Lower leg skin (tissue), 4 donors: Measurements from ENCODE around the gene GSTT2. TPM values are rescaled to one million over a fixed set of nuclear protein-coding genes. Genes with fewer than 3 reads are reported as not detected.
A peak's percentile ranks its signal among the peaks of the same experiment; 100 is the strongest.

ENCODE experiments used
- DNase-seq, 2 donors: peaks; one replicate each; pipeline ENCODE4 v3.0.0-alpha.2; 2019; ENCODE audit warnings: low spot score in 2 of 2
- H3K4me3 ChIP-seq: fragments of 200-600 bp; sonication (generic); 2 replicates; pipeline ENCODE4 v1.5.1; 2017; ENCODE audit warnings: mild to moderate bottlenecking, low read depth; ENCODE audit not compliant: poor library complexity, severe bottlenecking
- POLR2A ChIP-seq, 2 donors: fragments of 450-650 bp; IDR thresholded peaks; one replicate each; pipeline ENCODE4 v1.6.1; 2016 to 2017; ENCODE audit warnings: antibody characterized with exemption in 2 of 2, mild to moderate bottlenecking in 1 of 2, moderate library complexity in 1 of 2
- WGBS, 2 donors: methylation state at CpG; one replicate each; pipeline ENCODE4 v1.1.5; 2018; 5-methylcytosine and 5-hydroxymethylcytosine counted together
- intact Hi-C: fragments of 100-400 bp; cut with DNase I; formaldehyde crosslinking; loops from one replicate; pipeline ENCODE4 v1.15.0; 2023; ENCODE audit warnings: low total_unique reads
- total RNA-seq, 4 donors: library from RNA; depleted of rRNA; stranded (reverse); fragments of >200 nt; gene quantifications; one replicate each; pipeline ENCODE4 v1.1.0, GENCODE V29; 2016
- TF ChIP-seq, protein P1 (sequence below), 3 donors: fragments of 450-650 bp; IDR thresholded peaks; one replicate each; pipeline ENCODE4 v1.5.1; 2016; ENCODE audit warnings: antibody characterized with exemption in 3 of 3, mild to moderate bottlenecking in 3 of 3, moderate library complexity in 2 of 3

GSTT2 gene
- total RNA-seq, 4 donors from 2014 or later = 0.88 to 1.4 TPM; not detected in 2

DNA sequence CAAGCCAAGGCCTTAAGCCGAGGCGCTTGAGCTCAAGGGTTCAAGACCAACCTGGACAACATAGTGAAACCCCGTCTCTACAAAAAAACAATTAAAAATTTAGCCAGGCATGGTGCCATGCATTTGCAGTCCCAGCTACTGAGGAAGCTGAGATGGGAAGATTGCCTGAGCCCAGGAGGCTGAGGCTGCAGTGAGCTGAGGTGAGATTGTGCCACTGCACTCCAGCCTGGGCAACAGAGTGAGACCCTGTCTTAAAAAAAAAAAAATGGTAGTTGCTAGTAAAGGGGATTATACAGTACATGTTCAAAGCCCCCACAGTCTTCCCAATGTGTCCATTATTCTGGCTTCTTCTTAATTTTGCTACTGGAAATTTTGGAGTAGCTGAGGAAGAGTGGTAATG lies 49.4 kb downstream of the GSTT2 start:
- WGBS, 2 donors = 90 to 96% methylated on average over 3 of the region's 3 CpGs
- TF ChIP-seq POLR2A (IDR thresholded peaks at IDR 0.05) = no peak
- TF ChIP-seq, protein P1, sequence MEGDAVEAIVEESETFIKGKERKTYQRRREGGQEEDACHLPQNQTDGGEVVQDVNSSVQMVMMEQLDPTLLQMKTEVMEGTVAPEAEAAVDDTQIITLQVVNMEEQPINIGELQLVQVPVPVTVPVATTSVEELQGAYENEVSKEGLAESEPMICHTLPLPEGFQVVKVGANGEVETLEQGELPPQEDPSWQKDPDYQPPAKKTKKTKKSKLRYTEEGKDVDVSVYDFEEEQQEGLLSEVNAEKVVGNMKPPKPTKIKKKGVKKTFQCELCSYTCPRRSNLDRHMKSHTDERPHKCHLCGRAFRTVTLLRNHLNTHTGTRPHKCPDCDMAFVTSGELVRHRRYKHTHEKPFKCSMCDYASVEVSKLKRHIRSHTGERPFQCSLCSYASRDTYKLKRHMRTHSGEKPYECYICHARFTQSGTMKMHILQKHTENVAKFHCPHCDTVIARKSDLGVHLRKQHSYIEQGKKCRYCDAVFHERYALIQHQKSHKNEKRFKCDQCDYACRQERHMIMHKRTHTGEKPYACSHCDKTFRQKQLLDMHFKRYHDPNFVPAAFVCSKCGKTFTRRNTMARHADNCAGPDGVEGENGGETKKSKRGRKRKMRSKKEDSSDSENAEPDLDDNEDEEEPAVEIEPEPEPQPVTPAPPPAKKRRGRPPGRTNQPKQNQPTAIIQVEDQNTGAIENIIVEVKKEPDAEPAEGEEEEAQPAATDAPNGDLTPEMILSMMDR (IDR thresholded peaks at IDR 0.05) = no peak
- peak in 1 of 2 donors; percentile 63 for DNase-seq
- no peak overlapping the region for H3K4me3 ChIP-seq
- intact Hi-C loops = no loop called here

DNA sequence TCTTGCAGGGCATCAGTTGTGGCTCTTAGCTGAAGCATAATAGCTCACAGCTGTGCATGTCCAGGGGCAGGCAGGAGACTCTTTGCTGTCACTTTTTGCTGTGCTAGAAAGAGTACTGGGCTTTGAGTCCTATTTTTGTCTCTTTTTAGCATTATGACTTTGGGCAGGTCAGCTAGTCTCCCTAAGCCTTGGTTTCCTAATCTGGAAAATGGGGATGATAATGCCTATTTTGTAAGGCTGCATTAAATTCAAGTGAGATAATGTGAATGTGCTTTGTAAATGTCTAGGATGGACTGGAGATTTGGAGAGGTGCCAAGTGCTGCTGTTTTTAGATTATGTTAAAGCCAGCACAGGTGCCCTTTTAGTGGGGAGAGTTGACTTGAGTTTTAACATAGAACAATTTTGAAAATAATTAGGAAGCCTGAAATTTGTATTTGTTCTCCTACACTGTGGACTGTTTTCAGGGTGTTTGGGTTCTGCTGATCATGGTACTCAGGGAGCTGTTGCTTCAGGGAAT lies 50.3 kb downstream of the GSTT2 start:
- no peak overlapping the region for H3K4me3 ChIP-seq
- TF ChIP-seq POLR2A (IDR thresholded peaks at IDR 0.05) = no peak
- TF ChIP-seq, protein P1 (IDR thresholded peaks at IDR 0.05) = no peak
- intact Hi-C loops = no loop called here
- DNase-seq = no peak

Other genes starting within 250 kb of the GSTT2 start
- 1 to 10 TPM in 3 of 4 donors, under 1 TPM in 1; 0.63 to 3.2 (median 2.0) TPM for gene ZNF70, start 229.0 kb upstream of the GSTT2 start, total RNA-seq
- not detected for gene VPREB3, start 225.7 kb upstream of the GSTT2 start, total RNA-seq
- not detected for gene C22orf15, start 217.1 kb upstream of the GSTT2 start, total RNA-seq
- gene CHCHD10, start 212.2 kb upstream of the GSTT2 start, total RNA-seq = 10 to 100 TPM in 2 of 4 donors, 1 to 10 TPM in 2; 3.8 to 28.3 (median 11.4) TPM
- 1 to 10 TPM in 3 of 4 donors, under 1 TPM in 1; 0.51 to 2.7 (median 1.9) TPM for gene MMP11, start 207.3 kb upstream of the GSTT2 start, total RNA-seq
- 10 to 100 TPM; 52.2 to 61.6 (median 55.2) TPM for gene SMARCB1, start 193.2 kb upstream of the GSTT2 start, total RNA-seq
- gene DERL3, start 141.1 kb upstream of the GSTT2 start, total RNA-seq = under 1 TPM; 0.21 to 0.49 (median 0.33) TPM
- gene SLC2A11, start 122.3 kb upstream of the GSTT2 start, total RNA-seq = 10 to 100 TPM in 1 of 4 donors, 1 to 10 TPM in 3; 5.0 to 11.1 (median 8.6) TPM
- 100 to 1,000 TPM; 156 to 362 (median 318) TPM for gene MIF, start 85.8 kb upstream of the GSTT2 start, total RNA-seq
- gene GSTT2B, start 18.9 kb upstream of the GSTT2 start, total RNA-seq = 10 to 100 TPM in 2 of 4 donors, 1 to 10 TPM in 1, not detected in 1; 2.4 to 14.3 (median 11.6) TPM
- 1 to 10 TPM in 2 of 4 donors, not detected in 2; 2.7 to 3.1 TPM for gene DDTL, start 13.2 kb upstream of the GSTT2 start, total RNA-seq
- gene DDT, start 5.7 kb upstream of the GSTT2 start, total RNA-seq = 100 to 1,000 TPM in 3 of 4 donors, 10 to 100 TPM in 1; 97.0 to 133 (median 118) TPM
- not detected for gene GSTT4, start 25.3 kb downstream of the GSTT2 start, total RNA-seq
- gene CABIN1, start 31.2 kb downstream of the GSTT2 start, total RNA-seq = 10 to 100 TPM; 16.9 to 43.0 (median 32.9) TPM
- 10 to 100 TPM; 18.3 to 74.3 (median 27.0) TPM for gene SUSD2, start 201.4 kb downstream of the GSTT2 start, total RNA-seq